Stimulated activated CD4-positive, alpha-beta T cell treated with anti-CD3 and anti-CD28 coated beads, Interleukin-15, amount 100 ng/mL, for 1 hour (primary cell): Measurements from ENCODE around the gene UBR3.

Experiments
- DNase-seq, 2 donors: peaks; one replicate each; pipeline ENCODE4 v3.0.0-alpha.2; 2020; ENCODE audit warnings: low read depth in 1 of 2, low spot score in 1 of 2

The UBR3 gene

GRCh38 chr2:169994752-169995151, 167.5 kb downstream of the UBR3 start:
- no peak for DNase-seq

- DNase-seq, result no peak
Measured at GRCh38 chr2:169997140-169997887, 170.1 kb downstream of the UBR3 start.

- DNase-seq, result no peak
Measured at GRCh38 chr2:169999054-169999453, 171.8 kb downstream of the UBR3 start.

- DNase-seq, result no peak
Measured at GRCh38 chr2:170002096-170002495, 174.8 kb downstream of the UBR3 start.

GRCh38 chr2:170005702-170006101, 178.4 kb downstream of the UBR3 start:
- DNase-seq, result no peak

- DNase-seq, result no peak
Measured at GRCh38 chr2:170006587-170007325, 179.5 kb downstream of the UBR3 start.

GRCh38 chr2:170009209-170009608, 182.0 kb downstream of the UBR3 start:
- DNase-seq, result no peak

- DNase-seq, result no peak
Measured at GRCh38 chr2:170012773-170013172, 185.5 kb downstream of the UBR3 start.

- DNase-seq, result no peak
Measured at GRCh38 chr2:170013802-170014551, 186.7 kb downstream of the UBR3 start.

- no peak for DNase-seq
Measured at GRCh38 chr2:170014769-170015168, 187.5 kb downstream of the UBR3 start.

- no peak for DNase-seq
Measured at GRCh38 chr2:170017860-170018532, 190.7 kb downstream of the UBR3 start.

GRCh38 chr2:170019060-170019805, 192.0 kb downstream of the UBR3 start:
- no peak for DNase-seq

- no peak for DNase-seq
Measured at GRCh38 chr2:170020777-170021176, 193.5 kb downstream of the UBR3 start.

- DNase-seq, result no peak
Measured at GRCh38 chr2:170022692-170023091, 195.4 kb downstream of the UBR3 start.

- DNase-seq, result no peak
Measured at GRCh38 chr2:170024721-170025120, 197.5 kb downstream of the UBR3 start.

GRCh38 chr2:170025223-170025622, 198.0 kb downstream of the UBR3 start:
- DNase-seq, result no peak

GRCh38 chr2:170026361-170026760, 199.1 kb downstream of the UBR3 start:
- no peak for DNase-seq

GRCh38 chr2:170029551-170029950, 202.3 kb downstream of the UBR3 start:
- DNase-seq, result no peak

- DNase-seq, result no peak
Measured at GRCh38 chr2:170030040-170030439, 202.8 kb downstream of the UBR3 start.

GRCh38 chr2:170031288-170031687, 204.0 kb downstream of the UBR3 start:
- DNase-seq, result no peak

GRCh38 chr2:170034596-170034995, 207.3 kb downstream of the UBR3 start:
- DNase-seq, result no peak
